BLaER1 treated with 17β-estradiol and CSF1 and Interleukin-3, amounts not matched to agents 10 nM and 100 nM (cell line): ENCODE measurements around the gene DMD.

Source experiments
- H3K27ac ChIP-seq, 11 experiments: shearing (Covaris generic); formaldehyde crosslinking; 2 replicates each; pipeline ENCODE4 v1.8.1; 2022
- H3K27me3 ChIP-seq, 11 experiments: shearing (Covaris generic); formaldehyde crosslinking; 2 replicates each; pipeline ENCODE4 v1.8.1; 2022
- H3K36me3 ChIP-seq, 11 experiments: shearing (Covaris generic); formaldehyde crosslinking; 2 replicates each; pipeline ENCODE4 v1.8.1; 2022
- H3K4me1 ChIP-seq, 10 experiments: shearing (Covaris generic); formaldehyde crosslinking; 2 replicates each; pipeline ENCODE4 v1.8.1; 2022
- H3K4me2 ChIP-seq, 11 experiments: shearing (Covaris generic); formaldehyde crosslinking; 2 replicates each; pipeline ENCODE4 v1.8.1; 2022
- H3K4me3 ChIP-seq, 10 experiments: shearing (Covaris generic); formaldehyde crosslinking; 2 replicates each; pipeline ENCODE4 v1.8.1; 2022
- H3K9ac ChIP-seq, 11 experiments: shearing (Covaris generic); formaldehyde crosslinking; 2 replicates each; pipeline ENCODE4 v1.8.1; 2022
- H3K9me3 ChIP-seq, 11 experiments: shearing (Covaris generic); formaldehyde crosslinking; replicated peaks in 1 of 11; 2 replicates each; pipeline ENCODE4 v1.8.1; 2022
- H4K20me1 ChIP-seq, 11 experiments: shearing (Covaris generic); formaldehyde crosslinking; 2 replicates each; pipeline ENCODE4 v1.8.1; 2022
- Cebpa-rat ChIP-seq, 11 experiments: shearing (Covaris generic); IDR thresholded peaks; 2 replicates each; pipeline ENCODE4 v1.8.1; 2022

The DMD gene

GRCh38 chrX:33041141-33041540, 170.2 kb downstream of the DMD start:
- Histone ChIP-seq H4K20me1 (peaks cover 0 to 5% (median 0%) of the 10 kb centered on the region in 11 experiments; a peak in 1 of 22 replicates), H3K27ac (no peak overlapping the region), H3K9me3 (peaks cover 0 to 14% (median 4%) of the 10 kb centered on the region in 11 experiments; a peak in 5 of 22 replicates), H3K36me3 (no peaks in the 10 kb centered on the region), H3K4me2 (no peak overlapping the region), H3K4me3 (no peak overlapping the region), H3K27me3 (peaks cover 58 to 95% (median 84%) of the 10 kb centered on the region in 11 experiments), H3K4me1 (no peaks in the 10 kb centered on the region), H3K9ac (no peak overlapping the region)
- TF ChIP-seq Cebpa-rat (IDR thresholded peaks at IDR 0.05), result no peak

DNA sequence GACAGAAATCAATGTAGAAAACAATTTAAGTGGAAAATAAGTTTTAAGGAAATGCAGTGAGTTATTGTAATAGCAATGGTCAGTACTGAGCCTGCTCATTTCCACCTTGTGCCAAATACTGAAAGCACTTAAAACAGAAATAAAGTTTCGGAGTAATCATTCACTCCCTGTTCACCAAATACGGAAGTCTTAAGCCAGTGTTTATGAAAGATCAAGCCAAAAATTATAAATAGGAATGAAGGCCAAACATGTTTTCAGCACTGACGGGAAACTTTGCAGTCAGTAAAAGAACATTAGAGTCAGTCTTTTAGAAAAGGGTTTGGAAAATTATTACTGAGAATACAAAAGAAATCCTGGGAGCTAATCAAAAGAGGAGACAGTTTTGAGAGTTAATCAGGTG, 178.6 kb downstream of the DMD start:
- H3K4me1 ChIP-seq, result no peaks in the 10 kb centered on the region
- no peak for TF ChIP-seq Cebpa-rat (IDR thresholded peaks at IDR 0.05)
- no peak overlapping the region for H3K9ac ChIP-seq
- no peak overlapping the region for H3K4me2 ChIP-seq
- no peak overlapping the region for H3K27ac ChIP-seq
- H3K4me3 ChIP-seq, result no peak overlapping the region
- no peaks in the 10 kb centered on the region for H3K36me3 ChIP-seq
- peaks cover 0 to 6% (median 0%) of the 10 kb centered on the region in 11 experiments; a peak in 2 of 22 replicates for H4K20me1 ChIP-seq
- peaks cover 82 to 98% (median 91%) of the 10 kb centered on the region in 11 experiments for H3K27me3 ChIP-seq
- H3K9me3 ChIP-seq, result no peaks in the 10 kb centered on the region; a peak in 1 of 22 replicates

DNA sequence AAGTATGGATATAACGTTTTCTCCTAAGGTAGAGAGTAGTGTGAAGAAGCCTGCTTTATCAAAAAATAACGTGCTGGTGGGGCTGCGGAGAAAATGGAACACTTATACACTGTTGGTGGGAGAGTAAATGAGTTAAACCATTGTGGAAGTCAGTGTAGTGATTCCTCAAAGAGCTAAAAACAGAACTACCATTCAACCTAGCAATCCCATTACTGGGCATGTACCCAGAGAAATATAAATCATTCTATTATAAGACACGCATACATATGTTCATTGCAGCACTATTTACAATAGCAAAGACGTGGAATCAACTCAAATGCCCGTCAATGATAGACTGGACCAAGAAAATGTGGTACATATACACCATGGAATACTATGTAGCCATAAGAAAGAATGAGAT, 196.4 kb downstream of the DMD start:
- no peak for TF ChIP-seq Cebpa-rat (IDR thresholded peaks at IDR 0.05)
- Histone ChIP-seq H3K4me2 (no peak overlapping the region), H3K4me1 (no peaks in the 10 kb centered on the region), H3K9me3 (peaks cover 0 to 13% (median 0%) of the 10 kb centered on the region in 11 experiments; a peak in 2 of 22 replicates), H3K27me3 (peaks cover 62 to 94% (median 86%) of the 10 kb centered on the region in 11 experiments), H3K27ac (no peak overlapping the region), H3K36me3 (no peaks in the 10 kb centered on the region), H3K4me3 (no peak overlapping the region), H4K20me1 (no peaks in the 10 kb centered on the region), H3K9ac (no peak overlapping the region)

DNA sequence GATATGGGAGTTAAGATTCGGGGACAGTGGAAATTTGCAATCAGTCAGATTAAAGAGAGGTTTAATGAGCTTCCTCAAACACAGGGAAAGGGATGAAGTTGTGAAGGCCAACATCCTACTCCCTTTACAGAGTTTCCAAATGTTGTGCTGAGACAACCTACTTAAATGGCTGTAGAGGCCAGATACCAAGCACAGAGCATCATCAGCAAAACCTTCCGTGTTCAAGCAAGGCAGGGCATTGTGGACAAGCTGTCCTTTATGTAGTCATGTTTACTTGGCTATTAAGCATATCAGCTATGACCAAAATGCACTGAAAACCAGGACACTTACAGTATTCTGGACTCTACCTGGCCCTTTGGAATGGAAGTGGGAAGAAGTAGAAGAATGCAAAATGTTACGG, 197.3 kb downstream of the DMD start:
- Histone ChIP-seq H4K20me1 (no peaks in the 10 kb centered on the region), H3K27ac (no peak overlapping the region), H3K4me1 (no peaks in the 10 kb centered on the region), H3K27me3 (peaks cover 55 to 85% (median 77%) of the 10 kb centered on the region in 11 experiments), H3K9me3 (peaks cover 0 to 13% (median 0%) of the 10 kb centered on the region in 11 experiments; a peak in 2 of 22 replicates), H3K4me3 (no peak overlapping the region), H3K9ac (no peak overlapping the region), H3K36me3 (no peaks in the 10 kb centered on the region), H3K4me2 (no peak overlapping the region)
- no peak for TF ChIP-seq Cebpa-rat (IDR thresholded peaks at IDR 0.05)

- no peak for TF ChIP-seq Cebpa-rat (IDR thresholded peaks at IDR 0.05)
- H4K20me1 ChIP-seq, result no peaks in the 10 kb centered on the region; a peak in 1 of 22 replicates
- H3K36me3 ChIP-seq, result no peaks in the 10 kb centered on the region
- no peak overlapping the region for H3K27ac ChIP-seq
- 0 out of 22 replicates have a peak, but pooled peaks cover 0 to 3% (median 0%) of the 10 kb centered on the region in 11 experiments for H3K9me3 ChIP-seq
- H3K4me2 ChIP-seq, result no peak overlapping the region
- H3K4me3 ChIP-seq, result no peak overlapping the region
- H3K27me3 ChIP-seq, result peaks cover 64 to 98% (median 85%) of the 10 kb centered on the region in 11 experiments
- H3K9ac ChIP-seq, result no peak overlapping the region
- H3K4me1 ChIP-seq, result no peaks in the 10 kb centered on the region
These were observed 210.2 kb downstream of the DMD start for GRCh38 chrX:33001107-33001506.

GRCh38 chrX:32998776-32999175, 212.6 kb downstream of the DMD start:
- H3K27me3 ChIP-seq, result peaks cover 69 to 99% (median 85%) of the 10 kb centered on the region in 11 experiments
- no peaks in the 10 kb centered on the region for H3K36me3 ChIP-seq
- TF ChIP-seq Cebpa-rat (IDR thresholded peaks at IDR 0.05), result peak in 3 of 11 experiments; percentile 13 to 62 (median 47); a peak in 2 of 22 replicates
- H3K4me3 ChIP-seq, result no peak overlapping the region
- no peak overlapping the region for H3K4me2 ChIP-seq
- no peak overlapping the region for H3K27ac ChIP-seq
- no peak overlapping the region for H3K9ac ChIP-seq
- no peaks in the 10 kb centered on the region for H3K4me1 ChIP-seq
- H3K9me3 ChIP-seq, result 0 out of 22 replicates have a peak, but pooled peaks cover 0 to 3% (median 0%) of the 10 kb centered on the region in 11 experiments
- no peaks in the 10 kb centered on the region; a peak in 1 of 22 replicates for H4K20me1 ChIP-seq

DNA sequence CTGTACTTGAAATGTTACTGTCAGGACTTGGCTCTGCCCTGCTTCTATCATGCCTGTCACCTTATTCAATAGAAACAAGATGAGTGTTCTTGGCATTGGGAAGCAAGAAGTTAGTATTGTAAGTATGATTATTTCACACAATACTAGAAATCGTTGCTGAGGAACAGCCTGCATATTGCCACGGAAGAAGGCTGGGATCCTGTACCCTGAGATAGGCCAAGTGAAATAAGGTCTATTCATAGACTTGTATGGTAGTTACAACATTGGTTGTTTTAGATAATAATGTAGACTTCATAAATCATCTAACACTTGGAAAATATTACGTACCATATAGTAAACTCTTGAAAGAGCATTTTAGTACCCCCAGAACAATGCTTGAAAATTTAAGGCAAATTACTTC, 215.9 kb downstream of the DMD start:
- Histone ChIP-seq H3K36me3 (no peaks in the 10 kb centered on the region), H3K27ac (no peak overlapping the region), H3K9me3 (no peaks in the 10 kb centered on the region), H3K27me3 (peaks cover 67 to 99% (median 91%) of the 10 kb centered on the region in 11 experiments), H3K9ac (no peak overlapping the region), H4K20me1 (no peaks in the 10 kb centered on the region), H3K4me2 (no peak overlapping the region), H3K4me1 (no peaks in the 10 kb centered on the region), H3K4me3 (no peak overlapping the region)
- no peak for TF ChIP-seq Cebpa-rat (IDR thresholded peaks at IDR 0.05)

- Histone ChIP-seq H3K4me2 (no peak overlapping the region), H3K27me3 (peaks cover 79 to 100% (median 90%) of the 10 kb centered on the region in 11 experiments), H3K36me3 (no peaks in the 10 kb centered on the region), H3K9me3 (no peaks in the 10 kb centered on the region), H3K4me3 (no peak overlapping the region), H3K4me1 (no peaks in the 10 kb centered on the region), H4K20me1 (peaks cover 0 to 4% (median 0%) of the 10 kb centered on the region in 11 experiments; a peak in 2 of 22 replicates), H3K9ac (no peak overlapping the region), H3K27ac (no peak overlapping the region)
- no peak for TF ChIP-seq Cebpa-rat (IDR thresholded peaks at IDR 0.05)
These were observed 224.2 kb downstream of the DMD start for GRCh38 chrX:32987142-32987541.

GRCh38 chrX:32985544-32985943, 225.8 kb downstream of the DMD start:
- H3K36me3 ChIP-seq, result no peaks in the 10 kb centered on the region
- no peak overlapping the region for H3K9ac ChIP-seq
- no peak overlapping the region for H3K4me3 ChIP-seq
- peaks cover 84 to 100% (median 90%) of the 10 kb centered on the region in 11 experiments for H3K27me3 ChIP-seq
- no peak for TF ChIP-seq Cebpa-rat (IDR thresholded peaks at IDR 0.05)
- H3K27ac ChIP-seq, result no peak overlapping the region
- H3K4me1 ChIP-seq, result no peaks in the 10 kb centered on the region
- H4K20me1 ChIP-seq, result peaks cover 0 to 4% (median 0%) of the 10 kb centered on the region in 11 experiments; a peak in 2 of 22 replicates
- H3K9me3 ChIP-seq, result no peaks in the 10 kb centered on the region
- no peak overlapping the region for H3K4me2 ChIP-seq

- Histone ChIP-seq H3K36me3 (no peaks in the 10 kb centered on the region), H3K4me3 (no peak overlapping the region), H3K27ac (no peak overlapping the region), H3K9me3 (peaks cover 0 to 10% (median 0%) of the 10 kb centered on the region in 11 experiments; a peak in 1 of 22 replicates), H3K4me1 (no peaks in the 10 kb centered on the region), H3K4me2 (no peak overlapping the region; a peak in 1 of 22 replicates), H3K9ac (no peak overlapping the region), H3K27me3 (peaks cover 50 to 96% (median 85%) of the 10 kb centered on the region in 11 experiments), H4K20me1 (no peaks in the 10 kb centered on the region)
- TF ChIP-seq Cebpa-rat (IDR thresholded peaks at IDR 0.05), result no peak
These were observed 244.5 kb downstream of the DMD start for GRCh38 chrX:32966821-32967355.
